ENCODE data around the gene ICOSLG.
"Not testable (repeated sequence)": the region's sequence is repeated elsewhere in the genome, so short reads cannot be mapped to it uniquely, and the experiment has no call there.

The ICOSLG gene

GRCh38 chr21:44190349-44191271 lies 50.1 kb downstream of the ICOSLG start:
- H3K4me1 Mint-ChIP-seq (ENCODE audit: low read depth); H3K9me3 Mint-ChIP-seq; DNase-seq; H3K4me3 Mint-ChIP-seq; H3K36me3 Mint-ChIP-seq (ENCODE audit: low read depth); H3K27ac Mint-ChIP-seq; H3K27me3 Mint-ChIP-seq: not testable (repeated sequence)

GRCh38 chr21:44184862-44185261 lies 55.9 kb downstream of the ICOSLG start:
- H3K9me3 Mint-ChIP-seq; H3K36me3 Mint-ChIP-seq (ENCODE audit: low read depth): not testable (repeated sequence)

GRCh38 chr21:44182202-44182601 lies 58.5 kb downstream of the ICOSLG start:
- not testable (repeated sequence) for H3K27me3 Mint-ChIP-seq; DNase-seq; H3K4me1 Mint-ChIP-seq (ENCODE audit: low read depth); H3K4me3 Mint-ChIP-seq; H3K27ac Mint-ChIP-seq; H3K36me3 Mint-ChIP-seq (ENCODE audit: low read depth); H3K9me3 Mint-ChIP-seq

More at GRCh38 chr21:44184862-44185261, 55.9 kb downstream of the ICOSLG start:
- not testable (repeated sequence) for H3K4me1 Mint-ChIP-seq (ENCODE audit: low read depth); H3K4me3 Mint-ChIP-seq; H3K27me3 Mint-ChIP-seq; H3K27ac Mint-ChIP-seq; DNase-seq

- not testable (repeated sequence) for H3K36me3 Mint-ChIP-seq (ENCODE audit: low read depth); H3K27me3 Mint-ChIP-seq; H3K9me3 Mint-ChIP-seq
Measured at GRCh38 chr21:44181506-44181905, 59.2 kb downstream of the ICOSLG start.

GRCh38 chr21:44176127-44176526 lies 64.6 kb downstream of the ICOSLG start:
- not testable (repeated sequence) for H3K27ac Mint-ChIP-seq; DNase-seq; H3K9me3 Mint-ChIP-seq; H3K4me3 Mint-ChIP-seq; H3K36me3 Mint-ChIP-seq (ENCODE audit: low read depth); H3K27me3 Mint-ChIP-seq; H3K4me1 Mint-ChIP-seq (ENCODE audit: low read depth)

More at GRCh38 chr21:44181506-44181905, 59.2 kb downstream of the ICOSLG start:
- H3K4me3 Mint-ChIP-seq; H3K4me1 Mint-ChIP-seq (ENCODE audit: low read depth); DNase-seq; H3K27ac Mint-ChIP-seq: not testable (repeated sequence)

- not testable (repeated sequence) for H3K4me3 Mint-ChIP-seq; H3K27me3 Mint-ChIP-seq; DNase-seq; H3K4me1 Mint-ChIP-seq (ENCODE audit: low read depth); H3K36me3 Mint-ChIP-seq (ENCODE audit: low read depth); H3K9me3 Mint-ChIP-seq; H3K27ac Mint-ChIP-seq
Measured at GRCh38 chr21:44175189-44175588, 65.6 kb downstream of the ICOSLG start.
